OCI-LY3 (cell line): Measurements from ENCODE around the gene AVP.

Experiments
- EZH2phosphoT487 ChIP-seq: fragments of 200-600 bp; shearing (Covaris generic); IDR thresholded peaks from 2 replicates; pipeline ENCODE4 v1.6.1; 2018; ENCODE audit warnings: antibody characterized with exemption, mixed run types, low read depth
- TF ChIP-seq, protein P1 (sequence below): fragments of 200-600, 300-600 bp; sonication (generic); IDR thresholded peaks from 2 replicates; pipeline ENCODE4 v1.5.1; 2014; ENCODE audit warnings: antibody characterized with exemption, low read length, low read depth

- TF ChIP-seq, protein P1, sequence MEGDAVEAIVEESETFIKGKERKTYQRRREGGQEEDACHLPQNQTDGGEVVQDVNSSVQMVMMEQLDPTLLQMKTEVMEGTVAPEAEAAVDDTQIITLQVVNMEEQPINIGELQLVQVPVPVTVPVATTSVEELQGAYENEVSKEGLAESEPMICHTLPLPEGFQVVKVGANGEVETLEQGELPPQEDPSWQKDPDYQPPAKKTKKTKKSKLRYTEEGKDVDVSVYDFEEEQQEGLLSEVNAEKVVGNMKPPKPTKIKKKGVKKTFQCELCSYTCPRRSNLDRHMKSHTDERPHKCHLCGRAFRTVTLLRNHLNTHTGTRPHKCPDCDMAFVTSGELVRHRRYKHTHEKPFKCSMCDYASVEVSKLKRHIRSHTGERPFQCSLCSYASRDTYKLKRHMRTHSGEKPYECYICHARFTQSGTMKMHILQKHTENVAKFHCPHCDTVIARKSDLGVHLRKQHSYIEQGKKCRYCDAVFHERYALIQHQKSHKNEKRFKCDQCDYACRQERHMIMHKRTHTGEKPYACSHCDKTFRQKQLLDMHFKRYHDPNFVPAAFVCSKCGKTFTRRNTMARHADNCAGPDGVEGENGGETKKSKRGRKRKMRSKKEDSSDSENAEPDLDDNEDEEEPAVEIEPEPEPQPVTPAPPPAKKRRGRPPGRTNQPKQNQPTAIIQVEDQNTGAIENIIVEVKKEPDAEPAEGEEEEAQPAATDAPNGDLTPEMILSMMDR: no peak
- no peak for TF ChIP-seq EZH2phosphoT487
These were observed 42.6 kb downstream of the AVP start for GRCh38 chr20:3041854-3042409.
